Measurements from ENCODE around the gene CD74. TPM values are rescaled to one million over a fixed set of nuclear protein-coding genes. Genes with fewer than 3 reads are reported as not detected.

Gene CD74
- total RNA-seq, 2 donors from 2014 or later = 249 to 277 TPM

DNA sequence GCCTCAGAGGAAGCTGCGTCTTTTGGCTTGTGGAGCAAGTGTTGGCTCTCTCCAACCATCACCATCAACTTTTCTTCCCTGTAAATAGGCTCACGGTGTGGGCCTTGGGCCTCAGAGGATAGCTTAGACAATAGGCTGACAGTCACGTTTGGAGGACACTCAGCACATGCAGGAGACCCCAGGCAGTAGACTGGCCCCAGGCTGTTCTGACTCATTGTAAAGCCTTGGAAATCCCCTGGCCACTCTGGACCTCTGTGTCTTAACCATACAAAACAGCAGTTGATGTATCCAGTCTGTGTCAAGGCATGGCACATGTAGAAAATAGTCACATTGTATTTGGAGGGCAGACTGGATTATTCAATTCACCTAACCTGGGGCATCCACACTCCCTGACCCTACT, 18.6 kb downstream of the CD74 start:
- H3K36me3 Mint-ChIP-seq = peaks cover 8 to 9% of the 10 kb centered on the region in 2 donors
- no peaks in the 10 kb centered on the region for H3K9me3 Mint-ChIP-seq
- ATAC-seq (peak; percentile 23 to 72), DNase-seq (ENCODE audit: low spot score in 2 of 2) (no peak)
- peak overlapping the region in 1 of 2 donors; percentile 60 for H3K27ac Mint-ChIP-seq

DNA sequence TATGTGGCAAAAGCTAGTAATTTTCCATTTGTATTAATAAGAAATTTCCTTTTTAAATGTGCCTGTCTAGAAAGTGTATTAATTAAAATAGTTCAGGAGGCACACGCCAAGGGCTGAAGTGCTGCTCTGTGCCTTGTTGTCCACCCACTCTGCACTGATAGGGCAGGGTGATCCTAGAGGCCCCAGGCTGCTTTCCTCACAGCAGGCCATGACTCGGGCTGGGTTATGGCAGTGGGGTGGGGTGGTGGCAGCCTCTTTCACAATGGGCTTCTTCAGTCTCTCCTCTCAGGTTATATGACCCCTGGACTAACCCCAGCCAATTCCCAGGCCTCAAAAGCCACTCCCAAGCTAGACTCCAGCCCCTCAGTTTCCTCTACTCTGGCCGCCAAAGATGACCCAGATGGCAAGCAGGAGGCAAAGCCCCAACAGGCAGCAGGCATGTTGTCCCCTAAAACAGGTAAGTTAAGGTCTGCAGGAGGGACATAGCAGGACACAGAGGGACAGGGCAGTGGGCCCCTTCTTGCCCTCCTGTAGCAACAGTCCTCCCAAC, 19.5 kb downstream of the CD74 start:
- Mint-ChIP-seq H3K27ac (peak overlapping the region; percentile 72 to 85), H3K9me3 (no peaks in the 10 kb centered on the region), H3K36me3 (peaks cover 8 to 9% of the 10 kb centered on the region in 2 donors)
- no peak for DNase-seq (ENCODE audit: low spot score in 2 of 2)
- no peak for ATAC-seq

DNA sequence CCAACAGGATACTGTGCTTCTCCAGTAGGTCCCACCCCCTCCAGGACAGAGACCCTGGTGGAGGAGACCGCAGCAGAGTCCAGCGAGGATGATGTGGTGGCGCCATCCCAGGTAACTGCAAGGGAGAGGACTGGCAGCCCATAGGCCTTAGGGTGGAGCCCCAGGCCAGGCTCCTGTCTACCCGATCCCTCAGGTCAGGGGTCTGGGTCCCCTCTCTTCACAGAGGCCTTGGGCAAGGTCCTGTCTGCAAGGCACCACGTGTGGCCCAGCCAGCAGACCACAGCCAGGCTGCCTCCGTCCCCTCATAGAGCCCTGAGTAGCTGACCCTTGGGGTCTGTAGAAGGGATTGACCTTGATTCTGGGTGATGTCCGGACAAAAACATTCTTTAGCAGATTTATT, 20.0 kb downstream of the CD74 start:
- ATAC-seq = no peak
- no peak for DNase-seq (ENCODE audit: low spot score in 2 of 2)
- Mint-ChIP-seq H3K27ac (peak overlapping the region in 1 of 2 donors; percentile 54), H3K36me3 (peaks cover 8 to 9% of the 10 kb centered on the region in 2 donors), H3K9me3 (no peaks in the 10 kb centered on the region)

DNA sequence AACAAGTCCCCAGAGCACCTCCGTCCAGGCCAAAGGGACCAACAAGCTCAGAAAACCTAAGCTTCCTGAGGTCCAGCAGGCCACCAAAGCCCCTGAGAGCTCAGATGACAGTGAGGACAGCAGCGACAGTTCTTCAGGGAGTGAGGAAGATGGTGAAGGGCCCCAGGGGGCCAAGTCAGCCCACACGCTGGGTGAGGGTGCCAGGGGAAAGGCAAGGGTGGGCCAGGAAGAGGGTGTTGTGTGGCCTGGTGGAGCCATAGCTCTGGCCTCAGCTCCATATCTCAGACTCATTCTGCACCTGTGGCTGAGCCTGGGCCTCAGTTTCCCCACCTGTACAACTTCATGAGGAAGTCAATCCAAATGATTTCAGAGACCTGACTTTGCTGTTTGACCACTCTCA, 20.7 kb downstream of the CD74 start:
- peaks cover 8 to 9% of the 10 kb centered on the region in 2 donors for H3K36me3 Mint-ChIP-seq
- no peak for ATAC-seq

DNA sequence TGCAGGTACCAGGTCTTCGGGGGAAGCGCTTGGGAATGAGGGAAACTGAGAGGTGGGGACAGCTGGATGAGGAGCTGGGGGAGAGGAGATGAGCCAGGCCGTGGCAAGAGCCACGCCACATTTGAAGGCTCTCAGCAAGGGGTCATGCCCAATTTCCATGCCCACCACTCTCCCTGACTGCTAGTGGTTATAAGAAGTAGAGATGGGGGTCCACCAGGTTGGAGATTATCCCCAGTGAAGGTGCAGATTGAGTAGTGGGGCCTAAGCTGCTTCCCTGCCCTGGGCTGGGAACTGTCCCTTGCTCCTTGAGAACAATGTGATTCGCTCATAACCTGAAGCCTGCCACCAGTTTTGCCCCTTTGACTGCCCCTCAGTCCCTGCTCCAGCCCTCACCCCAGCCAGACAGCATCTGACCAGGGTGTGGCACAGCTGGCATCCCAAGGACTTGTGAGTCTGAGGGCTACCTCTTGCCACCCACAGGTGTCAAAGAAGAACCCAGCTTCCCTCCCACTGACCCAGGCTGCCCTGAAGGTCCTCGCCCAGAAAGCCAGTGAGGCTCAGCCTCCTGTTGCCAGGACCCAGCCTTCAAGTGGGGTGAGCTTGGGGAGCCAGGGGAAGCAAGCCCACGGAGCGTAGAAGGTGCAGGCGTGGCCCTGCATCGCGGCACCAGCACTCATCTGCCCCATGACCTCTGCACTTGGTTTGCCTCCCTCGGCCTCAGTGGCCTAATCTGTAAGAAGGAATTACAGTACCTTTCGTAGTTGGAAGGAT, 21.5 kb downstream of the CD74 start:
- H3K36me3 Mint-ChIP-seq = peaks cover 4% of the 10 kb centered on the region in 2 donors
- DNase-seq (ENCODE audit: low spot score in 2 of 2) (no peak), ATAC-seq (no peak)
- H3K9me3 Mint-ChIP-seq = no peaks in the 10 kb centered on the region
- H3K27ac Mint-ChIP-seq = peak overlapping the region; percentile 54 to 70

More for the DNA sequence above, 20.7 kb downstream of the CD74 start:
- Mint-ChIP-seq H3K9me3 (no peaks in the 10 kb centered on the region), H3K27ac (peak overlapping the region; percentile 54 to 70)
- no peak for DNase-seq (ENCODE audit: low spot score in 2 of 2)

DNA sequence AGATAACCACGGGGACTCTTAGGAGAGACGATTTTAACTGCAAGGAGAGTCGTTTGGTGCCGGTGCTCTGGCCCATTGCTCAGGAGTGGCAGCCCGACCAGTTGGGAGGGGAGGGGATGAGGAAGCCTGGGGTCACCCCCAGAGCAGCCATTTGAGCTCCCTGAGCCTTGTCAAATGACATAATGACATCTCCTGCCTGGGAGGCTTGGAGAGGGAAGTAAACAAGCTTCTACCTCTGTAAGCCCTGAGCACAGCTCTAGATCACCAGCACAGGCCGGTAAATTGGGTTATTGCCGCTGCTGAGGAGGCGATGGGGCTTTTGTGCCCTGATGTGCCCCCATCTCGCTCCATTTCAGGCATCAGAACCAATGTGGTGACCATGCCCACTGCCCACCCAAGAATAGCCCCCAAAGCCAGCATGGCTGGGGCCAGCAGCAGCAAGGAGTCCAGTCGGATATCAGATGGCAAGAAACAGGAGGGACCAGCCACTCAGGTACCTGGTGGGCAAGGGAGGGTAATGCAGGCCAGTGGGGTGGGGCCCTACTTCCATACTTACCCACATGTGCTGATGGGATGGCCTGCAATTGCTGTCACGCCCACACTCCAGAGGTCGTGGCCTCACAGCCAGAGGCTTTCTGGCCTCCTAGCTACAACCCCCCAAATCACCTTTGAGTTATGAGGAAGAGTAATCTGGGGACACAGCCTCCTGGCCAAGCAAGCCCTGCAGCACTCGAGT, 23.0 kb downstream of the CD74 start:
- Mint-ChIP-seq H3K9me3 (no peaks in the 10 kb centered on the region), H3K36me3 (no peaks in the 10 kb centered on the region), H3K27ac (peak overlapping the region in 1 of 2 donors; percentile 50)
- ATAC-seq = no peak
- no peak for DNase-seq (ENCODE audit: low spot score in 2 of 2)

DNA sequence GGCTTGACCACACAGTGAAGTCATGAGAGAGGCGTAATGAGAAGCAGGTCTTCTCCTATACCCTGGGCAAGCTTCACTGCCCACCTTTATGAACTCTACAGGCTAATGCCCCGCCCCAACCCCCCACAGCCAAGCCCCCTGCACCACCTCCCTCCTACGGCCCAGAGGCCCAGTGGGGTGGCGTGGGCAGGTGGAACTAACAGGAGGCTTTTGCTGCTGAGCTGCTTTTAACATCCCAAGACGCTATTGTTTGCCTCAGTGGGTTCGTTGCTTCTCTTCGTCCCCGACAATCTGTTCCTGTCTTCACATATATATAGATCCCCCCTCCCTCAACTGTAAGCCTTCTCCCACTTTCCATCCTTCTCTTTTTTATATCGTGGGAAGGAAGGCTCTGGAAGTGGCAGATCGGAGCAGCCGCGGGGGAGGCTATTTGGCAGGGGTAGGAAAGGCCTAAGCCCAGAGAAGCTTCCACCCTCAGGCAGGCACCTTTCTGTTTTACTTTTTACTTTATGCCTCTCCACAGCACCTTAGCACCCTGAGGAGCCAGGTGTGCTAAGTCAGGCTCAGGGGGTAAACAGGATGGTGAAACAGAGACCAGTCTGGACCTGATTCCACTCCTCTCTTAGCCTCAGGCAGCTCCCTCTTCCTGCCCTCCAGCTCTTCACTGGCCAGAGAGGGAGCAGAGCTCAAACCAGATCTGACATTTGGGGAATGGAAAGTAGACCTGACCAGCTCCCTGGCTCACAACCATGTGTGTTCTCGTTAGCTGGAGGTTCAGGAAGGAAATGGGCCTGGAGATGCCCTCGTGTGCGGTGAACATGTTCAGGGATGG, 26.5 kb downstream of the CD74 start:
- Mint-ChIP-seq H3K36me3 (no peaks in the 10 kb centered on the region), H3K27ac (peak overlapping the region in 1 of 2 donors; percentile 33), H3K9me3 (no peaks in the 10 kb centered on the region)
- ATAC-seq = no peak
- DNase-seq (ENCODE audit: low spot score in 2 of 2) = no peak

DNA sequence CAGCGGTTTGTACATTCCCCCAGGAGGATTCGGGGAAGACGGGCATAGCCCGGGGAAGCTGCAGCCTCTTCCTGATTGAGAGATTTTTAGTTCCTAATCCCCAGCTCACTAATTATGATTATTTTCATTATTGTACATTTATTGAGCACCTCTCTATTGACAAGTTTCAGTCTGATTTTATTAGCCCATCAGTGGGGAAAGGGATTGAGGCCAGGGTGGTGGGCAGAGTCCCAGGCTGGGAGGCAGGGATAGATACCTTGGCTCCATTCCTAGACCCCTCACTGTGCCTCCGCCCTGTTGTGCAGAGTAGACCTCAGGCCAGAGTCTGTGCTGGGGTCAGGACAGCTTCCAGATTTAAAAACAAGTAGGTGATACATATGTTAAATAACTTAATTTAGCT, 28.0 kb downstream of the CD74 start:
- DNase-seq (ENCODE audit: low spot score in 2 of 2) = no peak
- ATAC-seq = no peak
- H3K9me3 Mint-ChIP-seq = no peaks in the 10 kb centered on the region
- H3K36me3 Mint-ChIP-seq = no peaks in the 10 kb centered on the region
- no peak overlapping the region for H3K27ac Mint-ChIP-seq

DNA sequence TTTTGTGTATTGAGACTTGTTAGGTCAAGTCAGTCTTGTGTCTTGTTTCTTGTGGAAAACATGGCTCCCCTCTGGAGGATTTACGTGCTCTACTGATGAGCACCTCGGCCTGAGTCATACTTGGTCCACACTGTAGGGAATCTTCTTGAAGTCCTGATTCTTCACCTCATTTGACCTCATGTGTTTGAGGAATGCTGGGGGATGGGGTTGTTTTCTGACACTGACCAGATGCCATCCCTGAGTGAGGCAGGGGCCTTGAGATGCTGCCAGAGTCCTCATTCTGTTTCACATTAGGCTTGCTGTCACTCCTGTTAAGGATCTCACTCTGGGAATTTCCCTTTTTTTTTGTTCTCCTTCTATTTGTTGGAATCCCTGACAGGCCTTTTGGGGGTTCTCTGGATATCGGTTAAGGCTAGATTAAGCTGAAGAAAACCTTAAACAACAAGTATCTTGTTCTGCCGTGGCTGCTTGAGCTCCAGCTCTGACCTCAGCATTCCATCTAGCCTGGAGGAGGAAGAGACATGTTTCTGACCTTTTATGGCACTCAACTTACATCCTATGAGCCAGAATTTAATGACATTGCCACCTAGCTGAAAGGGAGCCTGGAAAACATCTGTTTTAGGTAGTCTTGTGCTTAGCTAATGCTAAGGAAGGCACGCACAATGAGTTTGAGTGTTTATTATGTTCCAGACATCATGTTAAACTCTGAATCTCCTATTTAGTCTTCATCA, 34.6 kb downstream of the CD74 start:
- Mint-ChIP-seq H3K36me3 (peaks cover 9 to 12% of the 10 kb centered on the region in 2 donors), H3K9me3 (no peaks in the 10 kb centered on the region), H3K27ac (peak overlapping the region; percentile 73 to 89)
- DNase-seq (ENCODE audit: low spot score in 2 of 2) (no peak), ATAC-seq (no peak)

DNA sequence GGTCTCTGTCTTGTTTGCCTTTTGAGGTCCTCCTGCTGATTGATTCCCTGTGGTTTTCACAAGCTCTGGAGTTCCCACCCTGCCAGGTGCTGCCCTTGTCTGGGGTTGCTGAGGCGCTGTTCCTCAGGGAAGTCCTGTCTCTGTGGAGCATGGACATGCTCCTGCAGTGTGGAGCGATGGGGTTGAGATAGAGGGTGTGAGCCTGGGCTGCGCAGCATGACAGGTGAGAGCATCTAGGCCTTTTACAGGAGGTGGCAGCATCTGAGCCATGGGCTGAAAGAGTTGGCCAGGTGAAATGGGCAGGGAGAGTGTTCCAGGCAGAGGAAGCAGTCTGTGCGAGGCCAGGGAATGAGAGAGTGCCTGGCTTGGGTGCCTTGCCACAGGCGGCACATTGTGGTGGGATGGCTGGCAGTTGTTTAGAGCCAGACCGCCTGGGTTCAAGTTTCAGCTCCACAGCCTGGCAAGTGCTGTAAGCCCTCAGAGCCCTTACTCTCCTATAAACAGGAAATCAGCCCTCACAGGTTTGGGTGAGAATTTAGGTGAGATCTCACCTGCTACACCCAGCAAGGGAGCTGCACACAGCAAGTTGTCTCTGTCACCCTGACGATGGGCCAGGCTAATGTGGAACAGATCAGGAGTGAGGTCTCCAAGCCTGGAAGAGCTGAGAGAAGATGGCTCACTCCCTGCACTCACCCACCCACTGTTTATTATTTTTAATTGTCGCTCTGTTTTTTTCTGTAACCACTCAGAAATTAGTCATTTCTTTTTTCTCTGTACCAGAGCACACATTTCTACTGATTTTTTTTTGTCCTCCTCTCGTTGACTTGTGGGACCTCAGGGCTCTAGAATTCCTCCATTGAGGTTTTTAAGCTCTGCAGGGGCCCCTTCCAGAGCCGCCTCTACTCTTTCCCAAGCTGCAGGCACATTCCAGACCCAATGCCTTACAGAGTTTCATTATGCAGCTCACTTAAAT, 35.6 kb downstream of the CD74 start:
- Mint-ChIP-seq H3K9me3 (no peaks in the 10 kb centered on the region), H3K36me3 (peaks cover 9 to 21% of the 10 kb centered on the region in 2 donors), H3K27ac (peak overlapping the region; percentile 73 to 89)
- ATAC-seq (no peak), DNase-seq (ENCODE audit: low spot score in 2 of 2) (no peak)

DNA sequence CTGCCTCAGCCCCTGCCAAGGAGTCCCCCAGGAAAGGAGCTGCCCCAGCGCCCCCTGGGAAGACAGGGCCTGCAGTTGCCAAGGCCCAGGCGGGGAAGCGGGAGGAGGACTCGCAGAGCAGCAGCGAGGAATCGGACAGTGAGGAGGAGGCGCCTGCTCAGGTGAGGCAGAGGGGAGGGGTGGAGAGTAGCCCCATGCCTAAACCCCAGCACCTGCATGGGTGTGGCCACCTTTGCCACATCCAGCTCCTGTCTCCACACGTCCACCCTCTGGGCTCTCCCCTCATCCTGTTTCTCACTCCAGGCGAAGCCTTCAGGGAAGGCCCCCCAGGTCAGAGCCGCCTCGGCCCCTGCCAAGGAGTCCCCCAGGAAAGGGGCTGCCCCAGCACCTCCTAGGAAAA, 38.1 kb downstream of the CD74 start:
- DNase-seq (ENCODE audit: low spot score in 2 of 2) (no peak), ATAC-seq (no peak)
- Mint-ChIP-seq H3K27ac (no peak overlapping the region), H3K36me3 (peaks cover 14 to 24% of the 10 kb centered on the region in 2 donors), H3K9me3 (no peaks in the 10 kb centered on the region)

DNA sequence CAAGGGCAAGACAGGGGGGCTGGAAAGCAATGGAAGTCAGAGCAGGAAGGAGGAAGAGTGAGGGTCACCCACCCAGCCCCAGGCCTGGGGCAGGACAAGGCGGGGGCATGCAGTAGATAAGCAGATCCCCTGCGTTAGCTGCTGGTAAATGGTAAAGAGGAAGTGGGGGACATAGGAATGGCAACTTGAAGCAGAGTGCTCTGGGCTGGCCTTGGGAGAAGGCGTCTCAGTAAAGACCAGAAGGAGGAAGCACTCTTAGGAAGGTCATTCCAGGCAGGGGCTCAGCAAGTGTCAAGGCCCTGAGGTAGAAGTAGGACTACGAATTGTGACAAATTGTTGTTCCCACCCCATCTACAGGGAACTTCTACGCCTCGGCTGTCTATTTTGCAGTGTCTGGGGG, 40.1 kb downstream of the CD74 start:
- H3K27ac Mint-ChIP-seq = peak overlapping the region in 1 of 2 donors; percentile 81
- DNase-seq (ENCODE audit: low spot score in 2 of 2) (no peak), ATAC-seq (no peak)
- H3K9me3 Mint-ChIP-seq = no peaks in the 10 kb centered on the region
- H3K36me3 Mint-ChIP-seq = peaks cover 9 to 20% of the 10 kb centered on the region in 2 donors

DNA sequence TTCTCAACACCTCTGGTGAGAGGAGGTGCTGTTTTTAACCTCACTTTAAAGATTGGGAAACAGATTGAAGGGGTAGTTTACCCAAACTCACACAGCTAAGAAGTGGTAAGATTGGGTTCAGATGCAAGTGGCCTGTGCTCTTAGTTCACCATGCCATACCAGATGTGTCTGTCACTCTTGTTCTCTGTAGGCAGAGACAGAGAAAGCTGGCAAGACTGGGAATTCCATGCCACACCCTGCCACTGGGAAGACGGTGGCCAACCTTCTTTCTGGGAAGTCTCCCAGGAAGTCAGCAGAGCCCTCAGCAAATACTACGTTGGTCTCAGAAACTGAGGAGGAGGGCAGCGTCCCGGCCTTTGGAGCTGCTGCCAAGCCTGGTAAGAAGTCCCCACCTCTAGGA, 44.2 kb downstream of the CD74 start:
- no peak for ATAC-seq
- no peaks in the 10 kb centered on the region for H3K9me3 Mint-ChIP-seq
- no peak overlapping the region for H3K27ac Mint-ChIP-seq
- DNase-seq (ENCODE audit: low spot score in 2 of 2) = no peak
- H3K36me3 Mint-ChIP-seq = peaks cover 13 to 22% of the 10 kb centered on the region in 2 donors

DNA sequence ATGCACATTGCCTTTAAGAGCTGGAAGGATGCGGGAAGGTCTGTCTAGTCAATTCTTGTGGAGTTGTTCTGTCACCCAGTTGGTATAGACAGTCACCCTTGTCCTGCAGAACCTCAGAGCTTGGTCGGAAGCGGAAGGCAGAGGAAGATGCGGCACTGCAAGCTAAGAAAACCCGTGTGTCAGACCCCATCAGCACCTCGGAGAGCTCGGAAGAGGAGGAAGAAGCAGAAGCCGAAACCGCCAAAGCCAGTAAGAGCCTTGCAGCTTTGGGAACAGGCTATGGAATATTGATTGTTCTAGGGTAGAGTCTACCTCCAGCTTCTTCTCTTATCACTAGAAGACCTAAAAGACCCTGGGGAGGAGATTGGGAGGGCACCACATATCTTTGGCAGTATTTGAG, 48.7 kb downstream of the CD74 start:
- no peaks in the 10 kb centered on the region for H3K9me3 Mint-ChIP-seq
- ATAC-seq (no peak), DNase-seq (ENCODE audit: low spot score in 2 of 2) (no peak)
- H3K36me3 Mint-ChIP-seq = peaks cover 16 to 19% of the 10 kb centered on the region in 2 donors
- no peak overlapping the region for H3K27ac Mint-ChIP-seq

DNA sequence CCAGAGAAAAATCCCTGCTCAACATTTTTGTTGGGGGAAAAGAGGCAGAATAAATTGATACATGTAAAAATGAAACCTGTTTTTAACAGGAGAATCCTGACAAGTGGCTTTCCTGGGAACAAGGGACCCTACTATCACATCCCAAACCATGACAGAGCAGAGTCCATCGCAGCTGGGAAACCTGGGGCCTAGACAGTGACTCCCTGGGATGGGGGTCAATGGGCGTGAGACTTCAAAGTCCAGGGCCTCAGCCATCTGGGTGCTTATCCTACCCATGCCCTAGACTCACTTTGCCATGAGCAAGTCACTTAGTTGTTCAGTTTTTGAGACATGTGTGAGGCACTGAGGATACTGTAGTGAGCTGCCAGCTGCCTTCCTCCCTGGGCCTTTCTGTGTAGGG, 49.5 kb downstream of the CD74 start:
- DNase-seq (ENCODE audit: low spot score in 2 of 2) (no peak), ATAC-seq (no peak)
- H3K36me3 Mint-ChIP-seq = peaks cover 16 to 24% of the 10 kb centered on the region in 2 donors
- H3K27ac Mint-ChIP-seq = peak overlapping the region; percentile 11 to 91
- H3K9me3 Mint-ChIP-seq = no peaks in the 10 kb centered on the region
